GM19043 (cell line): ENCODE measurements around the gene WWC2.
"Not testable (repeated sequence)": the region's sequence is repeated elsewhere in the genome, so short reads cannot be mapped to it uniquely, and the experiment has no call there.

Experiments
- ATAC-seq: cut with Tn5 transposase; IDR thresholded peaks from one replicate; pipeline ENCODE4 v1.9.1; 2021; ENCODE audit warnings: low read depth; ENCODE audit not compliant: unreplicated experiment

Gene WWC2

GRCh38 chr4:183192571-183192970 lies 93.5 kb downstream of the WWC2 start:
- ATAC-seq, result no peak

- ATAC-seq, result not testable (repeated sequence)
Measured at GRCh38 chr4:183193730-183194338, 94.8 kb downstream of the WWC2 start.

GRCh38 chr4:183195534-183195933 lies 96.5 kb downstream of the WWC2 start:
- no peak for ATAC-seq

- ATAC-seq, result no peak
Measured at GRCh38 chr4:183197140-183197539, 98.1 kb downstream of the WWC2 start.

- ATAC-seq, result no peak
Measured at GRCh38 chr4:183200453-183200852, 101.4 kb downstream of the WWC2 start.

- no peak for ATAC-seq
Measured at GRCh38 chr4:183201331-183201730, 102.3 kb downstream of the WWC2 start.

GRCh38 chr4:183202523-183202922 lies 103.5 kb downstream of the WWC2 start:
- no peak for ATAC-seq

- no peak for ATAC-seq
Measured at GRCh38 chr4:183204793-183205192, 105.7 kb downstream of the WWC2 start.

GRCh38 chr4:183205193-183205592 lies 106.1 kb downstream of the WWC2 start:
- ATAC-seq, result no peak

GRCh38 chr4:183205709-183206108 lies 106.7 kb downstream of the WWC2 start:
- ATAC-seq, result no peak

GRCh38 chr4:183211533-183211932 lies 112.5 kb downstream of the WWC2 start:
- no peak for ATAC-seq

GRCh38 chr4:183213996-183214395 lies 114.9 kb downstream of the WWC2 start:
- ATAC-seq, result no peak

- no peak for ATAC-seq
Measured at GRCh38 chr4:183214912-183215488, 115.9 kb downstream of the WWC2 start.

- ATAC-seq, result no peak
Measured at GRCh38 chr4:183220236-183220635, 121.2 kb downstream of the WWC2 start.

GRCh38 chr4:183223053-183223452 lies 124.0 kb downstream of the WWC2 start:
- no peak for ATAC-seq

- no peak for ATAC-seq
Measured at GRCh38 chr4:183229397-183229796, 130.3 kb downstream of the WWC2 start.

GRCh38 chr4:183240581-183241321 lies 141.7 kb downstream of the WWC2 start:
- ATAC-seq, result no peak

- ATAC-seq, result no peak
Measured at GRCh38 chr4:183241322-183241640, 142.2 kb downstream of the WWC2 start.

GRCh38 chr4:183241721-183242151 lies 142.7 kb downstream of the WWC2 start:
- ATAC-seq, result no peak

- no peak for ATAC-seq
Measured at GRCh38 chr4:183242291-183242690, 143.2 kb downstream of the WWC2 start.

- no peak for ATAC-seq
Measured at GRCh38 chr4:183244019-183244418, 145.0 kb downstream of the WWC2 start.

- ATAC-seq, result no peak
Measured at GRCh38 chr4:183244506-183244905, 145.4 kb downstream of the WWC2 start.
